Iris pigment epithelial cell (primary cell): Measurements from ENCODE around the gene IGLL1.
"Not testable (repeated sequence)": the region's sequence is repeated elsewhere in the genome, so short reads cannot be mapped to it uniquely, and the experiment has no call there.

Source experiments
- DNase-seq: peaks from one replicate; pipeline ENCODE4 v3.0.0-alpha.2; 2011; ENCODE audit warnings: low read depth

The IGLL1 gene

GRCh38 chr22:23540837-23541236, 39.3 kb downstream of the IGLL1 start:
- not testable (repeated sequence) for DNase-seq

GRCh38 chr22:23539839-23540198, 40.3 kb downstream of the IGLL1 start:
- DNase-seq = not testable (repeated sequence)

DNA sequence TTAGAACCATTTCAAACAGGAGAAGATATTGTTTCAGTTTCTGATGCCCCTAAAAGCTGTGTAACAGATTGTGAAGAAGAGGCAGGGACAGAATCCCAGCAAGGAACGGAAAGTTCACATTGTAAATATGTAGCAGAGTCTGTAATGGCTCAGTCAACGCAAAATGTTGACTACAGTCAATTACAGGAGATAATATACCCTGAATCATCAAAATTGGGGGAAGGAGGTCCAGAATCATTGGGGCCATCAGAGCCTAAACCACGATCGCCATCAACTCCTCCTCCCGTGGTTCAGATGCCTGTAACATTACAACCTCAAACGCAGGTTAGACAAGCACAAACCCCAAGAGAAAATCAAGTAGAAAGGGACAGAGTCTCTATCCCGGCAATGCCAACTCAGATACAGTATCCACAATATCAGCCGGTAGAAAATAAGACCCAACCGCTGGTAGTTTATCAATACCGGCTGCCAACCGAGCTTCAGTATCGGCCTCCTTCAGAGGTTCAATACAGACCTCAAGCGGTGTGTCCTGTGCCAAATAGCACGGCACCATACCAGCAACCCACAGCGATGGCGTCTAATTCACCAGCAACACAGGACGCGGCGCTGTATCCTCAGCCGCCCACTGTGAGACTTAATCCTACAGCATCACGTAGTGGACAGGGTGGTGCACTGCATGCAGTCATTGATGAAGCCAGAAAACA, 40.8 kb downstream of the IGLL1 start:
- peak; percentile 75 for DNase-seq

DNA sequence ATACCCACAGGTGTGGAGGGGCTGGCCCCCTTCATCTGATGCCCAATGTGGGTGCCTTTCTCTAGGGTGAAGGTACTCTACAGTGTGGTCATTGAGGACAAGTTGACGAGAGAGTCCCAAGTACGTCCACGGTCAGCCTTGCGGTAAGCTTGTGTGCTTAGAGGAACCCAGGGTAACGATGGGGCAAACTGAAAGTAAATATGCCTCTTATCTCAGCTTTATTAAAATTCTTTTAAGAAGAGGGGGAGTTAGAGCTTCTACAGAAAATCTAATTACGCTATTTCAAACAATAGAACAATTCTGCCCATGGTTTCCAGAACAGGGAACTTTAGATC, 41.4 kb downstream of the IGLL1 start:
- DNase-seq = not testable (repeated sequence)

- peak; percentile 43 for DNase-seq
These were observed 42.0 kb downstream of the IGLL1 start for GRCh38 chr22:23537830-23538695.

GRCh38 chr22:23537416-23537815, 42.7 kb downstream of the IGLL1 start:
- DNase-seq = no peak

DNA sequence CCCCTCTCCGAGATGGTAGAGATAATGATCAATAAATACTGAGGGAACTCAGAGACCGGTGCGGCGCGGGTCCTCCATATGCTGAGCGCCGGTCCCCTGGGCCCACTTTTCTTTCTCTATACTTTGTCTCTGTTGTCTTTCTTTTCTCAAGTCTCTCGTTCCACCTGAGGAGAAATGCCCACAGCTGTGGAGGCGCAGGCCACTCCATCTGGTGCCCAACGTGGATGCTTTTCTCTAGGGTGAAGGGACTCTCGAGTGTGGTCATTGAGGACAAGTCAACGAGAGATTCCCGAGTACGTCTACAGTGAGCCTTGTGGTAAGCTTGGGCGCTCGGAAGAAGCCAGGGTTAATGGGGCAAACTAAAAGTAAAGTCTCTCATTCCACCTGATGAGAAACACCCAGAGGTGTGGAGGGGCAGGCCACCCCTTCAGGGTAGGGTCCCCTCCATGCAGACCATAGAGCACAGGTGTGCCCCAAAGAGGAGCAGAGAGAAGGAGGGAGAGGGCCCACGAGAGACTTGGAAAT, 43.2 kb downstream of the IGLL1 start:
- no peak for DNase-seq

DNA sequence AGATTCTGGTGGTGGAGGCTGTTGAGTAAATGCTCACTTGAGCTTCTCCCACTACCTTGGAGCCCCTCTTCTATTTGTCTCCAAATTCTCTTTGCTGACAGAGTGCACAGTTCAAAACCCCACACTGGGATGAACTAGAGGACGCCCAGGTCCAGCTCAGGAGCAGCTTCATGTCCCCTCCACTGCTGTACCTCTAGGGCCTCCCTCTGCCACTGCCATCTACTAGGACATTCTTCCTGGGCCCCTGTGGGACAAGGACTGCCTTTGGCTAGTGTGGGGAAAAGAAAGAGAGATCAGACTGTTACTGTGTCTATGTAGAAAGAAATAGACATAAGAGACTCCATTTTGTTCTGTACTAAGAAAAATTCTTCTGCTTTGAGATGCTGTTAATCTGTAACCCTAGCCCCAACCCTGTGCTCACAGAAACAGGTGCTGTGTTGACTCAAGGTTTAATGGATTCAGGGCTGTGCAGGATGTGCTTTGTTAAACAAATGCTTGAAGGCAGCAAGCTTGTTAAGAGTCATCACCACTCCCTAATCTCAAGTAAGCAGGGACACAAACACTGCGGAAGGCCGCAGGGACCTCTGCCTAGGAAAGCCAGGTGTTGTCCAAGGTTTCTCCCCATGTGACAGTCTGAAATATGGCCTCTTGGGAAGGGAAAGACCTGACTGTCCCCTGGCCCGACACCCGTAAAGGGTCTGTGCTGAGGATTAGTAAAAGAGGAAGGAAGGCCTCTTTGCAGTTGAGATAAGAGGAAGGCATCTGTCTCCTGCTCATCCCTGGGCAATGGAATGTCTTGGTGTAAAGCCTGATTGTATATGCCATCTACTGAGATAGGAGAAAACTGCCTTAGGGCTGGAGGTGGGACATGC, 44.1 kb downstream of the IGLL1 start:
- not testable (repeated sequence) for DNase-seq

DNA sequence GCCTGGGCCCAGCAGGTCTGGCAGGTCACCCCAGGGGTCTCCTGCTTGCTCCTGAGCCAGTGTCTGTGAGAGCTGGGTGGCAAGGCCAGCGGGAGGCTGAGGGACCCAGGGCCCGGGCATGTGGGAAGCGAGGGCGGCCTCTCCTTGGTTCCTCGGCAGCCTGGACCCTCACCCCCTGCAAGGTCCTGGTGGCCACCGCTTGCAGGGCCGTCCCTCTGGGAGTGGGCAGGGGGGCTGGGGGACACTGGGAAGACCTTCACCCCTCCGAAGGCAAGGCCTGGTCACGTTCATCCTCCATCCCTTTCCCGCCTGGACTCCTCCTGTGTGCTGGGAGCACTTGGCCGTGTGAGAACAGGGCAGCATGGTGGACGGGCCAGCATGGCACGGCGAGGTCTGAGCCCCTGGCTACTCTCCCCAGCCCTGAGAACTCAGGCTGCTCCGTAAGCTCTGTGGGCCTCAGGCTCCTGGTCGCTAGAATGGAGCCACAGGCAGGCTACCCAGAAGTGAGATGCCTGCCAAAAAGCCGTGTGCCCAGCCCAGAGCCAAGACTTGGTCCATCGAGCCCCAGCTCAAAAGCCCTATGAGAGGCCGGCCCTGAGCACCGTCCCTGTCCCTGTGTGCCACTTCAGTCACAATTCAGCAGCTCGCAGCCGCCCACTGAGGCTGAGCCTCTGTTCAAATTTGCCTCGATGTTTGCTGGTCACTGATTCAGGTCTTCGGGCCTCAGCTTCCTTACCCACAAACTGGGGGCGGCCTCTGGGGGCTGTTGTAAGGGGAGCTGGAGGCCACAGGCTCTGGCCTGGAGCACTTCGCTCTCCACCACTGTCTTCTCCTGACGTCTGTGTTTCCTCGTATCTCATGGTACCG, 45.0 kb downstream of the IGLL1 start:
- DNase-seq = no peak

DNA sequence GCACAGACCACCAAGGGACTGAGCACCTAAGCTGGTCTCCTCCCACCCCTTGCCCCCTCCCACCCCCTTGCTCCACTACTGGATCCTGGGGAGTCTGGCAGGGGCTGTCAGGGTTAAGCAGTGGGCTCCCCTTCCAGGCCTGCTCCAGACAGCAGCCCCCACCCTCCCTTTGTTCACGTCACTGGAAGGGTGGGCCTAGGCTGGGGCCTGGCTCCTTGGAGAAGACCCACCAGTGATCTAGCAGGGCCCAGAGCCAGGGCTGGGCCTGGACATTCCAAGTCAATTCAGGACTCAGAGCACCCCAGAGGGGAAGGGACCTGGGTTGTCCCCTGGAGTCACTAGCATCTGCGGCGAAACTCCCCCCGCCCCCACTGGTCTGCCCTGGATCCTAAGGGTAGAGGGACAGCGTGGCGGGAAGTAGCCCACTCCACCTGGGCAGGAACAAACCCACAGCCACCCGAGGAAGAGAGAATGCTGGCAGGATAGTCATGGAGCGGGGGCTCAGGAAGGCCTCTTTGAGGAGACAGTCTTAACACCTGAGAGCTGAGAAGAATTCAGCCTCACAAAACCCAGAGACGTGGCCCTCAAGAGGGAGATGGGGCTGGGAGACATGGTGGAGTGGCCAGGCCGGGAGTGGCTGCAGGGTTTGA, 45.8 kb downstream of the IGLL1 start:
- DNase-seq = no peak

GRCh38 chr22:23533771-23534191, 46.3 kb downstream of the IGLL1 start:
- DNase-seq = no peak

GRCh38 chr22:23533328-23533762, 46.7 kb downstream of the IGLL1 start:
- DNase-seq = peak; percentile 46

DNA sequence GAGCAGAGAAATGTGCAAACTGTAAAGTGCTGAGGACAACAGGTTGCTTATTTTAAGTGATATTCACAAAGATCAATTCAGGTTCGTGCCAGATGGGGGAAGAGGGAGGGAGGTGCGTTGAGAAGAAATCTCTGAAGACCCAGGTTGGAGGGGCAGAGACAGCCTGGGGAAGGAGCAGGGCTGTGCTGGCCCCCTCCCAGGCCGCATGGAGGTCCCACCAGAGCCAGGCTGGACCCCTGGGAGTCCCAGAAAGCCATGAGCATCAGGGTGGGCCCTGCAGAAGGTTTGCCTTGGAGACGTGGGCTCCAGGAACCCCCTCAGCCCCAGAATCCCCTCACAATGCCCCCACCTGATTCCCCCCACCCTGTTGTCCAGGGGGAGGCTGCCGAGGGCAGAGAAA, 47.4 kb downstream of the IGLL1 start:
- no peak for DNase-seq

- no peak for DNase-seq
These were observed 48.0 kb downstream of the IGLL1 start for GRCh38 chr22:23531966-23532705.

- no peak for DNase-seq
These were observed 48.7 kb downstream of the IGLL1 start for GRCh38 chr22:23531283-23531956.

DNA sequence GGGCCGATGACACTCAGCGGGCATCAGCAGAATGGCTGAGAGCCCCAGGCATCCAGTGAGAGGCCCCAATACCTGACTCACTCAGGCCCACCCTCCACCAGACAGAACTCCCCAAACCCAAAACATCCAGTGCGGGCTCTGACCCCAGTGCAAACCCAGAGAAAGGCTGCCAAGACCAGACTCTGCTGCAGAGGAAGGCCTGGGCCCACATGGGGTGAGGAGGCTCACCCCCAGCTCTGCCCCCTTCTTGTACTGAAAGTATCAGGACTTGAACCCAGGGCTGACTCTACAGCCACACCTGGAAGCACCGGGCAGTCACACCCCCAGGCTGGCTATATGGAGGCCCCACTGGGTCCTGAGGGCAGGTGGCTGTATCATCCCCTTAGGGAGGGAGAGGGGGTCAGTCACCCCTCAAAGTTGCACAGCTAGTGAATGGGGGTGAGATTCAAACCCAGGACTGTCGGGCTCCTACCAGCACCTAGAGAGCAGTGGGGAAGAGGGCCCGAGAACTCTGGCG, 49.3 kb downstream of the IGLL1 start:
- no peak for DNase-seq

GRCh38 chr22:23530106-23530505, 50.0 kb downstream of the IGLL1 start:
- DNase-seq = no peak

GRCh38 chr22:23529166-23530103, 50.7 kb downstream of the IGLL1 start:
- no peak for DNase-seq
